Mucosa of descending colon (tissue), 3 donors: ENCODE measurements around the gene ZBED4. TPM values are rescaled to one million over a fixed set of nuclear protein-coding genes. Genes with fewer than 3 reads are reported as not detected.
"Not testable (repeated sequence)": the region's sequence is repeated elsewhere in the genome, so short reads cannot be mapped to it uniquely, and the experiment has no call there.

Source experiments
- ATAC-seq: fragments of 200-7000 bp; cut with Tn5 transposase; one replicate; pipeline ENCODE4 v1.9.1; 2020; ENCODE audit warnings: mild to moderate bottlenecking, moderate library complexity
- DNase-seq, 3 donors: peaks; one replicate each; pipeline ENCODE4 v3.0.0-alpha.2; 2020
- H3K36me3 ChIP-seq: fragments of 200-600 bp; one replicate; pipeline ENCODE4 v1.8.0; 2021; ENCODE audit warnings: low read depth, mild to moderate bottlenecking
- H3K4me1 ChIP-seq: fragments of 200-600 bp; one replicate; pipeline ENCODE4 v1.8.0; 2021; ENCODE audit warnings: low read depth, mild to moderate bottlenecking
- H3K4me3 ChIP-seq: fragments of 200-600 bp; one replicate; pipeline ENCODE4 v1.8.0; 2021; ENCODE audit warnings: mild to moderate bottlenecking
- H3K9me3 ChIP-seq: fragments of 200-600 bp; one replicate; pipeline ENCODE4 v1.8.0; 2021; ENCODE audit warnings: mild to moderate bottlenecking
- CTCF ChIP-seq: fragments of 200-600 bp; IDR thresholded peaks from one replicate; pipeline ENCODE4 v1.8.0; 2022; ENCODE audit warnings: antibody characterized with exemption, mild to moderate bottlenecking
- intact Hi-C, 2 donors: fragments of 100-400 bp; cut with DNase I in 1 of 2; cut with micrococcal nuclease in 1 of 2; formaldehyde crosslinking; loops; one replicate each; pipeline versions ENCODE4 v1.11.0 to v1.11.1; 2022; cut with DNase I, micrococcal nuclease
- total RNA-seq, 3 donors: library from RNA; stranded (reverse); fragmentation: NEBNext Ultra II Directional in 2 of 3; extraction: Animal tissue kit (Norgen Biotek cat#: 25700) in 2 of 3; gene quantifications; one replicate each; pipeline versions ENCODE4 v1.2.1 to v1.2.4, GENCODE V29; 2021 to 2023
- donor health status: DM: no; HTN: no; CAD: no; lungs with moderate emphysema.
- donor health status: DM: no; HTN: no; CAD: no.
- donor health status: DM: no; HTN: yes; CAD: no.

ZBED4 gene
- total RNA-seq, 3 donors from 2014 or later, result 13.7 to 18.2 (median 18.1) TPM

GRCh38 chr22:49850021-49850911 lies 3.4 kb upstream of the ZBED4 start:
- H3K4me3 ChIP-seq, result no peak overlapping the region
- no peak for ATAC-seq
- TF ChIP-seq CTCF, result no peak
- no peaks in the 10 kb centered on the region for H3K36me3 ChIP-seq
- H3K4me1 ChIP-seq, result peaks cover 16% of the 10 kb centered on the region
- no peaks in the 10 kb centered on the region for H3K9me3 ChIP-seq
- peak in 1 of 3 donors; percentile 37 for DNase-seq
- intact Hi-C loops, result no loop called here

GRCh38 chr22:49850959-49851802 lies 2.5 kb upstream of the ZBED4 start:
- intact Hi-C loops, result no loop called here
- no peak for DNase-seq
- no peak for ATAC-seq

GRCh38 chr22:49852568-49852897 lies 1.1 kb upstream of the ZBED4 start:
- H3K4me3 ChIP-seq, ATAC-seq, intact Hi-C loops, H3K36me3 ChIP-seq, H3K9me3 ChIP-seq, DNase-seq: not testable (repeated sequence)
- peaks cover 27% of the 10 kb centered on the region for H3K4me1 ChIP-seq

More at GRCh38 chr22:49850959-49851802, 2.5 kb upstream of the ZBED4 start:
- Histone ChIP-seq H3K4me3 (no peak overlapping the region), H3K9me3 (no peaks in the 10 kb centered on the region), H3K36me3 (no peaks in the 10 kb centered on the region), H3K4me1 (peaks cover 25% of the 10 kb centered on the region)
- TF ChIP-seq CTCF, result no peak

GRCh38 chr22:49853981-49854831 lies 562 bp downstream of the ZBED4 start:
- ATAC-seq, result peak; percentile 0
- peaks cover 17% of the 10 kb centered on the region for H3K4me1 ChIP-seq

GRCh38 chr22:49855251-49855911 lies 1.7 kb downstream of the ZBED4 start:
- intact Hi-C loops, result no loop called here
- TF ChIP-seq CTCF, result no peak
- Histone ChIP-seq H3K36me3 (no peaks in the 10 kb centered on the region), H3K9me3 (no peaks in the 10 kb centered on the region), H3K4me3 (no peak overlapping the region), H3K4me1 (peaks cover 12% of the 10 kb centered on the region)
- ATAC-seq, result peak; percentile 14
- DNase-seq, result peak in 2 of 3 donors; percentile 59 to 63

More at GRCh38 chr22:49853981-49854831, 562 bp downstream of the ZBED4 start:
- no peaks in the 10 kb centered on the region for H3K36me3 ChIP-seq
- peak; percentile 54 to 71 (median 69) for DNase-seq
- H3K4me3 ChIP-seq, result peak overlapping the region; percentile 39
- no peaks in the 10 kb centered on the region for H3K9me3 ChIP-seq
- intact Hi-C loops, result no loop called here
- TF ChIP-seq CTCF, result no peak
